Mucosa of descending colon (tissue), 3 donors: Measurements from ENCODE around the gene ZSWIM5. TPM values are rescaled to one million over a fixed set of nuclear protein-coding genes. Genes with fewer than 3 reads are reported as not detected.
A peak's percentile ranks its signal among the peaks of the same experiment; 100 is the strongest.
"Not testable (repeated sequence)": the region's sequence is repeated elsewhere in the genome, so short reads cannot be mapped to it uniquely, and the experiment has no call there.

Experiments used
- ATAC-seq: fragments of 200-7000 bp; cut with Tn5 transposase; one replicate; pipeline ENCODE4 v1.9.1; 2020; ENCODE audit warnings: mild to moderate bottlenecking, moderate library complexity
- DNase-seq, 3 donors: peaks; one replicate each; pipeline ENCODE4 v3.0.0-alpha.2; 2020
- H3K36me3 ChIP-seq: fragments of 200-600 bp; one replicate; pipeline ENCODE4 v1.8.0; 2021; ENCODE audit warnings: low read depth, mild to moderate bottlenecking
- H3K4me1 ChIP-seq: fragments of 200-600 bp; one replicate; pipeline ENCODE4 v1.8.0; 2021; ENCODE audit warnings: low read depth, mild to moderate bottlenecking
- H3K4me3 ChIP-seq: fragments of 200-600 bp; one replicate; pipeline ENCODE4 v1.8.0; 2021; ENCODE audit warnings: mild to moderate bottlenecking
- H3K9me3 ChIP-seq: fragments of 200-600 bp; one replicate; pipeline ENCODE4 v1.8.0; 2021; ENCODE audit warnings: mild to moderate bottlenecking
- intact Hi-C, 2 donors: fragments of 100-400 bp; cut with DNase I in 1 of 2; cut with micrococcal nuclease in 1 of 2; formaldehyde crosslinking; loops; one replicate each; pipeline versions ENCODE4 v1.11.0 to v1.11.1; 2022; cut with DNase I, micrococcal nuclease
- long read RNA-seq, 2 donors: library from polyadenylated mRNA; unstranded; transcript quantifications; one replicate each; pipeline ENCODE4 v2.0.0, GENCODE V29; 2019 to 2021
- total RNA-seq, 3 donors: library from RNA; stranded (reverse); fragmentation: NEBNext Ultra II Directional in 2 of 3; extraction: Animal tissue kit (Norgen Biotek cat#: 25700) in 2 of 3; gene quantifications; one replicate each; pipeline versions ENCODE4 v1.2.1 to v1.2.4, GENCODE V29; 2021 to 2023
- TF ChIP-seq, protein P1 (sequence below): fragments of 200-600 bp; IDR thresholded peaks from one replicate; pipeline ENCODE4 v1.8.0; 2022; ENCODE audit warnings: antibody characterized with exemption, mild to moderate bottlenecking
- donor health status: DM: no; HTN: no; CAD: no; lungs with moderate emphysema.
- donor health status: DM: no; HTN: no; CAD: no.
- donor health status: DM: no; HTN: yes; CAD: no.

The ZSWIM5 gene
- total RNA-seq = 10 to 100 TPM in 2 of 3 donors, 1 to 10 TPM in 1; 6.9 to 16.5 (median 10.1) TPM
- long read RNA-seq, donor 1, full-length matches to known transcripts = 1 of 10 reads
- long read RNA-seq, donor 1, partial matches to known transcripts = 2 of 10 reads
- long read RNA-seq, donor 1, other reads (novel, unspliced or antisense) = 7 of 10 reads
- long read RNA-seq, donor 2, partial matches to known transcripts = 1 of 4 reads
- long read RNA-seq, donor 2, other reads (novel, unspliced or antisense) = 3 of 4 reads

DNA sequence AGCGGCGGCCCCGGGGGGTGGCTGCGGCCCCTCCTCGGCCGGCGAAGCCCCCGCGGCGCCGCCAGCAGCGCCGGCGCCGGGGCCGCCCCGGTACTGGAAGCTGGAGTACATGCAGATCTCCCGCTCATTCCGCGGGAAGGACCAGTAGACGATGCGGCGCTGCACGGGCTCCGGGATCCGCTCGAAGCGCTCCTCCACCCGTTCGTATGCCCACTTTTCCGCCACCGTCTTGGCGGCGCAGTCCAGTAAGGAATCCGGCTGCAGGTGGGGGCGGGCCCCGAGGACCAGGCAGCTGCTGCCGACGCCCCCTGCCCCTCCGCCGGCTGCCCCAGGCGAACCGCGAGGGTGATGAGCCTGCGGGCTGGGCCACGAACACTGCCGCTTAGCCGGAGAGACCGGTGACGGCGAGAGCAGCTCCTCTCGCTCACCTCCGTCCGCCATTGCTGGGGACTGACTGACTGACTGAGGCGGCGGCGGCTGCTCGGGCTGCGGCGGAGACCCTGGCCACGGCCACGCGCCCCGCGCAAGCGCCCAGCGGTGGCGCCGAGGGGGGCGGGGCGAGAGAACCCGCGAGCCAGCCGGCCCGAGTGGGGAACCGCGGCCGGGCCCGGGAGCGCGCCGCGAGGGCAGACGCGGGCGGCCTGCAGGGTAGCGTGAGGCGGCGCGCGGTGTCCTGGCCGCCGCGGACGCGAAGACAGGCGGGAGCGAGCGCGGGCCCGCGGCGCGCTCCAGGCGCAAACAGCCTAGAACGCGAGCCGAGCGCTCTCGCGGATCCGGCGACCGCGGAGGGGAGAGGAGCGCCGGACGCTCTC, at the start of gene ZSWIM5:
Gene ZSWIM5 (minus strand): TSS at position 696 of the 812 bp plus-strand sequence. CDS start 255 bp downstream, at position 441.
- peak; percentile 87 for ATAC-seq
- DNase-seq = peak; percentile 71 to 85 (median 73)
- H3K4me1 ChIP-seq = peaks cover 16% of the 10 kb centered on the region
- intact Hi-C loops = no loop called here
- H3K36me3 ChIP-seq = no peaks in the 10 kb centered on the region
- no peaks in the 10 kb centered on the region for H3K9me3 ChIP-seq
- TF ChIP-seq, protein P1, sequence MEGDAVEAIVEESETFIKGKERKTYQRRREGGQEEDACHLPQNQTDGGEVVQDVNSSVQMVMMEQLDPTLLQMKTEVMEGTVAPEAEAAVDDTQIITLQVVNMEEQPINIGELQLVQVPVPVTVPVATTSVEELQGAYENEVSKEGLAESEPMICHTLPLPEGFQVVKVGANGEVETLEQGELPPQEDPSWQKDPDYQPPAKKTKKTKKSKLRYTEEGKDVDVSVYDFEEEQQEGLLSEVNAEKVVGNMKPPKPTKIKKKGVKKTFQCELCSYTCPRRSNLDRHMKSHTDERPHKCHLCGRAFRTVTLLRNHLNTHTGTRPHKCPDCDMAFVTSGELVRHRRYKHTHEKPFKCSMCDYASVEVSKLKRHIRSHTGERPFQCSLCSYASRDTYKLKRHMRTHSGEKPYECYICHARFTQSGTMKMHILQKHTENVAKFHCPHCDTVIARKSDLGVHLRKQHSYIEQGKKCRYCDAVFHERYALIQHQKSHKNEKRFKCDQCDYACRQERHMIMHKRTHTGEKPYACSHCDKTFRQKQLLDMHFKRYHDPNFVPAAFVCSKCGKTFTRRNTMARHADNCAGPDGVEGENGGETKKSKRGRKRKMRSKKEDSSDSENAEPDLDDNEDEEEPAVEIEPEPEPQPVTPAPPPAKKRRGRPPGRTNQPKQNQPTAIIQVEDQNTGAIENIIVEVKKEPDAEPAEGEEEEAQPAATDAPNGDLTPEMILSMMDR = no peak
- H3K4me3 ChIP-seq = peak within 1 kb of the TSS; percentile 73

DNA sequence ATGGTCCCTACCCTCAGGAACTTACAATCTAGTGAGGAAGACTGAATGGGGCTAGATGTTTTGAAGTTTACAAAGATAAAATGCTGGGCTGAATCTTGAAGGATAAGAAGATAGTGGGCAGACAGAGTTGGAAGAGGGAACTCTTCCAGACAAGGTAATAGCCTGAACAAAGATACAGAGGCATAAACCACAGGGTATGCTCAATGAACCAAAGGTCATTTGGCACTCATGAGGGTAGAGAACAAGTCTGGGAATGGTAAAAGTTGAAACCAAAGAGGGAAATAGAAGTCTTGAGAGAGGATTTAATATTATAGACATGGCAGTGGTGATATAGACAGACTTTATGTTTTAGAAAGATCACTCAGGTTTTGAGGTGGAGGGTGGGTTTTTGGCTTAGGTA, 48.1 kb upstream of the ZSWIM5 start:
- TF ChIP-seq, protein P1 = no peak
- Histone ChIP-seq H3K4me1 (peaks cover 11% of the 10 kb centered on the region), H3K9me3 (peaks cover 20% of the 10 kb centered on the region), H3K36me3 (no peaks in the 10 kb centered on the region), H3K4me3 (no peak overlapping the region)
- peak; percentile 92 for ATAC-seq
- peak in 1 of 3 donors; percentile 69 for DNase-seq
- intact Hi-C loops = no loop called here

DNA sequence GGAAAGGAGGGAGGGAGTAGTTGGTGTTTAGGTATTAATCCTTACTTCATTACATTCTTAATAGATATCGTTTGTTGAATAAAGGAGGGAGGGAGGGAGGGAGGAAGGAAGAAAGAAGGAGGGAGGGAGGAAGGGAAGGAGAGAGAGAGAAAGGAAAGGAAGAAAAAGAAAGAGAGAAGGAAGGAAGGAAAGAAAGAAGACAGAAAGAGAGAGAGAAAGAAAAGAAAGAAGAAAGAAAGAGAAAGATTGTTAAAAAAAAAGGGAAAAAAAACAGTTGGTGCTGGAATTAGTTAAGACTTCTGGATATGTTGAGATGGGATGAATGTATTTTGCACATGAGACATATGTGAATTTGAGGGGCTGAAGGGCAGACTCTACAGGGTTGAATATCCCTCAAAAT, 44.1 kb upstream of the ZSWIM5 start:
- H3K36me3 ChIP-seq = no peaks in the 10 kb centered on the region

DNA sequence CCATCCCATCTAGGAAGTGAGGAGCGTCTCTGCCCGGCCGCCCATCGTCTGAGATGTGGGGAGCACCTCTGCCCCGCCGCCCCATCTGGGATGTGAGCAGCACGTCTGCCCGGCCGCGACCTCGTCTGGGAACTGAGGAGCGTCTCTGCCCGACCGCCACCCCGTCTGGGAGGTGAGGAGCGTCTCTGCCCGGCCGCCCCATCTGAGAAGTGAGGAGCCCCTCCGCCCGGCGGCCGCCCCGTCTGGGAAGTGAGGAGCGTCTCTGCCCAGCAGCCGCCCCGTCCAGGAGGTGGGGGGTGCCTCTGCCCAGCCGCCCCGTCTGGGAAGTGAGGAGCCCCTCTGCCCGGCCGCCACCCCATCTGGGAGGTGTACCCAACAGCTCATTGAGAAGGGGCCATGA, 41.6 kb upstream of the ZSWIM5 start:
- H3K9me3 ChIP-seq, DNase-seq, H3K4me1 ChIP-seq, H3K4me3 ChIP-seq, ATAC-seq, H3K36me3 ChIP-seq, intact Hi-C loops: not testable (repeated sequence)

More for the DNA sequence above, 44.1 kb upstream of the ZSWIM5 start:
- no peak for DNase-seq
- Histone ChIP-seq H3K4me1 (peaks cover 11% of the 10 kb centered on the region), H3K9me3 (no peaks in the 10 kb centered on the region), H3K4me3 (no peak overlapping the region)
- no peak for ATAC-seq
- intact Hi-C loops = no loop called here
- TF ChIP-seq, protein P1 = no peak

DNA sequence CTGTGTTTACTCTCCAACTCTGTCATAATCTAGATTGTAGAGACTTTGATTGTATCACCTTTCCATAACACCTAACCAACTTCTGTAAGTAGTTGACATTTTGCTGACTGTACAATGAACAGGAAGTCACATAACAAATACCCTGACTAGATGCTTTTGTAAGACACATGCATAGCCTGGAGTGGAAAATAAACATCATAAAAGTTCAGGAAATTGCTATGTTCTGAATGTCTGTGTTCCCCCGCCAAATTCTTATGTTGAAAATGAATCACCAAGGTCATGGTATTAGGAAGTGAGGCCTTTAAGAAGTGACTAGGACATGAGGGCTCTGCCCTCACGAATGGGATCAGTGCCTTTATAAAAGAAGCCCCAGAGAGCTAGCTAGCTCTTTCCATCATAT, 40.4 kb upstream of the ZSWIM5 start:
- intact Hi-C loops = no loop called here
- Histone ChIP-seq H3K9me3 (no peaks in the 10 kb centered on the region), H3K36me3 (no peaks in the 10 kb centered on the region), H3K4me1 (no peaks in the 10 kb centered on the region), H3K4me3 (no peak overlapping the region)
- TF ChIP-seq, protein P1 = no peak
- DNase-seq (no peak), ATAC-seq (peak; percentile 97)

DNA sequence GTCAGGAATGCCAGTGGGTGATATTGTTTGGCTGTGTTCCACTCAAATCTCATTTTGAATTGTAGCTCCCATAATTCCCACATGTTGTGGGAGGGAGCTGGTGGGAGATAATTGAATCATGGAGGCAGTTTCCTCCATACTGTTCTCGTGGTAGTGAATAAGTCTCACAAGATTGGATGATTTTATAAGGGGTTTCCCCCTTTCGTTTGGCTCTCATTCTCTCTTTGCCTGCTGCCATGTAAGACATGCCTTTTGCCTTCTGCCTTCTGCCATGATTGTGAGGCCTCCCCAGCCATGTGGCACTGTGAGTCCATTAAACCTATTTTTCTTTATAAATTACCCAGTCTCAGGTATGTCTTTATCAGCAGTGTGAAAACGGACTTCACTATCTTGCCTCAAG, 40.0 kb upstream of the ZSWIM5 start:
- intact Hi-C loops, H3K9me3 ChIP-seq, ATAC-seq, DNase-seq, H3K4me1 ChIP-seq, H3K36me3 ChIP-seq, H3K4me3 ChIP-seq: not testable (repeated sequence)
